Measurements from ENCODE around the gene MC4R.

MC4R gene

DNA sequence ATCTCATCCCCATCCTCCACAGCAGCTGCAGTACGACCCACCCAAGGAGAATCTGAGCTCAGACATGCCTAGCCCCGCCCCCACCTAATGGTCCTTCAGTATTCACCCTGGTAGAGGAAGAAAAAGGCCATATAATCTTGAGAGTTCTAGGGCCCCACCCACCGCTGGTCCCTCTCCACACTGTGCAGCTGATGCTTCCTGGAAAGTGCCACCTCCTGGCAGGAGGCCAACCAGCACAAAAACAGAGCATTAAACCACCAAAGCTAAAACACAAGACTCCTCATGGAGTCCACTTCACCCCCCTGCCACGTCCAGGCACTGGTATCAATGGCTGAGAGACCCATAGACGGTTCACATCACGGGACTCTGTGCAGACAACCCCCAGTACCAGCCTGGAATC is 40.7 kb downstream of the MC4R start:
- no peak overlapping the region for H3K4me3 ChIP-seq
- H3K27ac ChIP-seq: no peak overlapping the region

DNA sequence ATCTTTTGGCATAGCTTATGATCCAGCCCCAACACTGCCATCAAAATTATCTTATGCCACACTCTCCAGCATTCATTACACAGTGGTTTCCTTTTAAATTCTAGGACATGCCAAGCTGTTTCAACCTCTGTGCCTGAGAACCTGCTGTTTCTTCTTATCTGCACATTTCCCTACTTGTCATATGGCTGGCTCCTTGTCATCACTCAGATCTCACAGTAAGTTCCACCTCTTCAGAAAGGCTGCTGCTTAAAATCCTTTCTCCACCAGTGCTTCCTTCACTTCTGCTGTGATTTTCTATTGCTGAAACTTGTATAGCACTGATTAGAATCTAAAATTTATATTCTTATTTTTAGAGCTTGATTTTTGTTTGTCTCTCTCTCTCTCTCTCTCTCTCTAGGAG is 43.4 kb downstream of the MC4R start:
- Histone ChIP-seq H3K27ac (no peak overlapping the region), H3K4me3 (no peak overlapping the region)

DNA sequence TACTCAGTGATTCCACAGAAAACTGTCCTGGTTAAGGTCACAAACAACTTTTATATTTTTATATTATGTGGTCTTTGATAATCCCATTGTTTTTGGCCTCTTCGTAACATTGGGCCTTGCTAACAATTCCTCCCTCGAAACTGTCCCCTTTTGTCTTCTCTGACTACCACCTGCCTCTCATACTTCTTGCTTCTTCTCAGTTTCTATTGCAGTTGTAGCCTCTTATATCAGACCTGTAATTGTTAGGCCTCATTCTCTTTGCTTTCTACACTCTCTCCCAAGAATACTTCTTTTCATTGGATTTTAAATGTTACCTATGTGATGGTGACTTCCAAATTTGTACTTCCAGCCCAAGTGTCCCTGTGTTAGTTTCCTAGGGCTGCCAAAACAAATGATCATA is 44.7 kb downstream of the MC4R start:
- Histone ChIP-seq H3K27ac (no peak overlapping the region), H3K4me3 (no peak overlapping the region)

DNA sequence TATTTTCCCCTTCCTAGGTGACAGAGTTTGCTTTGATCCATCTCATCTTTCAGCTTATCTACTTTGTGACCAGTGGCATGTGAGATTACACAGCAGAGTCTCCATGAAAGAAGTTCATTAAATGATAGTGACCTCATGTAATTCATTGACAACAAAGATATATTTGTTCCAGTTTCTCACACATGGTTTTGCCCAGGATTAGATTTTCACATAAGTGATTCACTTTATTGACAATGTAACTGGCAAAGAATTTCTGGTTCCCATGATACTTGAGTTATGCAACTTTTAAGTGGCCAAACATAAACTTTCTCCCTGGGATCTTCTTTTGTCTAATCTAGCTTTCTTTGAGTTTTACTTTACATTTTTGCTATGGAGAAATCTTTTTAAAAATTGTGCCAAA is 50.0 kb downstream of the MC4R start:
- Histone ChIP-seq H3K4me3 (no peak overlapping the region), H3K27ac (no peak overlapping the region)

Measured in skin epidermis (tissue), 12 donors.